Esophagus (tissue), 2 donors: ENCODE measurements around the gene RNF151. TPM values are rescaled to one million over a fixed set of nuclear protein-coding genes. Genes with fewer than 3 reads are reported as not detected.

Experiments
- H3K27ac ChIP-seq, 2 donors: one replicate each; pipeline ENCODE4 v1.5.1; 2013; ENCODE audit warnings: low read depth in 2 of 2, mild to moderate bottlenecking in 2 of 2, inconsistent platforms in 1 of 2, low read length in 1 of 2, moderate library complexity in 1 of 2
- H3K27me3 ChIP-seq, 2 donors: one replicate each; pipeline ENCODE4 v1.6.1; 2013; ENCODE audit warnings: low read length in 2 of 2, control low read depth in 1 of 2, mild to moderate bottlenecking in 1 of 2; ENCODE audit not compliant: insufficient read depth in 2 of 2, control insufficient read depth in 1 of 2
- H3K36me3 ChIP-seq, 2 donors: one replicate each; pipeline ENCODE4 v1.6.1; 2013; ENCODE audit warnings: low read length in 1 of 2; ENCODE audit not compliant: control insufficient read depth in 2 of 2, insufficient read depth in 2 of 2
- H3K4me1 ChIP-seq, 2 donors: one replicate each; pipeline ENCODE4 v1.6.1; 2013; ENCODE audit warnings: low read length in 1 of 2; ENCODE audit not compliant: control insufficient read depth in 2 of 2, insufficient read depth in 2 of 2
- H3K4me3 ChIP-seq, 2 donors: one replicate each; pipeline ENCODE4 v1.5.1; 2013; ENCODE audit warnings: low read length in 2 of 2, mild to moderate bottlenecking in 2 of 2, low read depth in 1 of 2, moderate library complexity in 1 of 2
- H3K9me3 ChIP-seq, 2 donors: one replicate each; pipeline ENCODE4 v1.6.1; 2013; ENCODE audit warnings: mild to moderate bottlenecking in 2 of 2, low read depth in 1 of 2, low read length in 1 of 2, moderate library complexity in 1 of 2; ENCODE audit not compliant: control insufficient read depth in 2 of 2, insufficient read depth in 1 of 2
- WGBS, 2 donors: extraction: QIAGEN DNeasy Blood & Tissue Kit; methylation state at CpG; one replicate each; pipeline ENCODE4 v1.1.7; 2013; 5-methylcytosine and 5-hydroxymethylcytosine counted together
- polyA plus RNA-seq, 2 donors: library from polyadenylated mRNA; stranded (reverse); fragments of 200-250 nt; gene quantifications; one replicate each; pipeline ENCODE4 v1.2.3, GENCODE V29; 2013
- donor health status: healthy with polysubstance abuse.
- donor health status: Bipolar disorder and iron deficiency.

The RNF151 gene
- polyA plus RNA-seq, 2 donors: 0.06 to 0.20 TPM

DNA sequence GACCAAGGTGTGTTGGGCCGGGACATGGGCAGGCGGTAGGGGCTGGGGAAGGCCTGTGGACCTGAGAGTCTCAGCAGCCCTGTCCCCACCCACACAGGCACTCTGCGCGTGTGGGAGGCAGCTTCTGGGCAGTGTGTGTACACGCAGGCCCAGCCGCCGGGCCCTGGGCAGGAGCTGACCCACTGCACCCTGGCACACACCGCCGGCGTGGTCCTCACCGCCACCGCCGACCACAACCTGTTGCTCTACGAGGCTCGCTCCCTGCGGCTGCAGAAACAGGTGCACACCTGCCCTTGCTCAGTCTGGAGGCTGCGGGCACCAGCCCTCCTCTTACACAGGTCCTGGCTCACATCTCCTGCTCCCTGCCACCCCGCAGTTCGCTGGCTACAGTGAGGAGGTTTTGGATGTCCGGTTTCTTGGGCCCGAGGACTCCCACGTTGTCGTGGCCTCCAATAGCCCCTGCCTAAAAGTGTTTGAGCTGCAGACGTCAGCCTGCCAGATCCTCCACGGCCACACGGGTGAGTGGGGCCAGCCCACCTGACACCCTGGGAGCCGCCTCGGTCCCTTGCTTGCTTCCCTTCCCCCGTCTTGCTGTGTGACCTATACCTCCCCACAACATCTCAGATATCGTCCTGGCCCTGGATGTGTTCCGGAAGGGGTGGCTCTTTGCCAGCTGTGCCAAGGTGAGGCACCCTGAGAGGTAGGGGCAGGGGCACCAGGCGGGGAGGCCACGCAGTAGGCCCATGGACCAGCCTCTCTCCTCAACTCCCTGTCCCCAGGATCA lies 9.0 kb downstream of the RNF151 start:
- 90 to 91% methylated on average over 31 to 33 of the region's 33 CpGs for WGBS, 2 donors
- Histone ChIP-seq H3K9me3 (no peaks in the 10 kb centered on the region), H3K27ac (no peak overlapping the region), H3K4me1 (peaks cover 4 to 44% of the 10 kb centered on the region in 2 donors), H3K4me3 (no peak overlapping the region), H3K36me3 (peaks cover 5 to 47% of the 10 kb centered on the region in 2 donors), H3K27me3 (peaks cover 0 to 3% of the 10 kb centered on the region in 2 donors)

DNA sequence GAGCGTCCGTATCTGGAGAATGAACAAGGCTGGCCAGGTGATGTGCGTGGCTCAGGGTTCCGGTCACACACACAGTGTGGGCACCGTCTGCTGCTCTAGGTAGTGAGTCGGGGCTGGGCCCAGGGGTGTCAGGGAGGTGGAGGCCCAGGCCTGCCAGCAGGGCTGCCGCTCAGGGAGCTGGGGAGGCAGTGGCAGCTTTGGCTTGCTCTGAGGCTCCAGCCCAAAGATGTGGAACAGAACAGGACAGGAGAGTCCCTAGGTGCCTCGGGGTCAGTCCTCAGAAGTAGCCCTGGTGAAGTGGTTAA lies 9.5 kb downstream of the RNF151 start:
- Histone ChIP-seq H3K27ac (no peak overlapping the region), H3K9me3 (no peaks in the 10 kb centered on the region), H3K4me1 (peaks cover 4 to 40% of the 10 kb centered on the region in 2 donors), H3K27me3 (peaks cover 0 to 8% of the 10 kb centered on the region in 2 donors), H3K36me3 (peaks cover 5 to 47% of the 10 kb centered on the region in 2 donors), H3K4me3 (no peak overlapping the region)
- 90 to 91% methylated on average over 8 of the region's 8 CpGs for WGBS, 2 donors

DNA sequence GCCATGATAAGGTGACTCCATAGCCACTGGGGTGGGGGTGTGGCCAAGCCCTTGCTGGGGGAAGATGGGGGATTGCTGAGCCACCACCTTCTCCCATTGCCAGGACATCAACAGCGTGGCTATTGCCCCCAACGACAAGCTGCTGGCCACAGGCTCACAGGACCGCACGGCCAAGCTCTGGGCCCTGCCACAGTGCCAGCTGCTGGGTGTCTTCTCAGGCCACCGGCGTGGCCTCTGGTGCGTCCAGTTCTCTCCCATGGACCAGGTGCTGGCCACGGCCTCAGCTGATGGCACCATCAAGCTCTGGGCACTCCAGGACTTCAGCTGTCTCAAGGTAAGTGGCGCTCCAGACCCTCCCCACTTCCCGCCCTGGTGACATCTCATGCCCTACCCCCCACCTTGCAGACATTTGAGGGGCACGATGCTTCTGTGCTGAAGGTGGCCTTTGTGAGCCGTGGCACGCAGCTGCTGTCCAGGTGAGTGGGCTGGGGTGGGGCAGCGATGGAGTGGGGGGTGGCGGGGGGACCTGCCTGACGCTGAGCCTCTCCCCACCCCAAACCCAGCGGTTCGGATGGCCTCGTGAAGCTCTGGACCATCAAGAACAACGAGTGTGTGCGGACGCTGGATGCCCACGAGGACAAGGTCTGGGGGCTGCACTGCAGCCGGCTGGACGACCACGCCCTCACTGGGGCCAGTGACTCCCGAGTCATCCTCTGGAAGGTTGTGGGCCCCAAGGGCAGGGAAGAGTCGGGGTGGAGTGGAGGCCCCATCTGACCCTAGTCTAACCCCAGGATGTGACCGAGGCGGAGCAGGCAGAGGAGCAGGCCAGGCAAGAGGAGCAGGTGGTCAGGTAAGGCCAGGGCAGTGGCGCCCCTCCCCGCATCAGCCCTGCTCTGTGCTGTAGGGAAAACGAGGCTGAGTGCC lies 10.6 kb downstream of the RNF151 start:
- Histone ChIP-seq H3K36me3 (peaks cover 5 to 47% of the 10 kb centered on the region in 2 donors), H3K27me3 (peaks cover 0 to 10% of the 10 kb centered on the region in 2 donors), H3K27ac (no peak overlapping the region), H3K9me3 (no peaks in the 10 kb centered on the region), H3K4me1 (peaks cover 4 to 46% of the 10 kb centered on the region in 2 donors), H3K4me3 (no peak overlapping the region)
- WGBS, 2 donors: 88 to 90% methylated on average over 32 to 33 of the region's 33 CpGs

DNA sequence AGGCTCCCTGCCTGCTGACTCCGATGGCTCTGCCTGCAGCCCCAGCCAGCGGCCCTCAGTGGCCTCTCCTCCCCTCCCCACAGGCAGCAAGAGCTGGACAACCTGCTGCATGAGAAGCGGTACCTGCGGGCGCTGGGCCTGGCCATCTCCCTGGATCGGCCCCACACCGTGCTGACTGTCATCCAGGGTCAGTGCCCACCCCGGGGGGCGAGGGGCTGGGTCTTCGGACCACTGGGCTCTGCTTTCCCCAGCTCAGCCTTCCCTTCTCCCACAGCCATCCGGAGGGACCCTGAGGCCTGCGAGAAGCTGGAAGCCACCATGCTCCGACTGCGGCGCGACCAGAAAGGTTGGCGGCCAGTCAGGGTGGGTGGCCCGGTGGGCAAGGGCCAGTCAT lies 11.2 kb downstream of the RNF151 start:
- Histone ChIP-seq H3K4me3 (peak overlapping the region in 1 of 2 donors; percentile 6), H3K27ac (peak overlapping the region in 1 of 2 donors; percentile 60), H3K36me3 (peaks cover 5 to 47% of the 10 kb centered on the region in 2 donors), H3K9me3 (no peaks in the 10 kb centered on the region), H3K4me1 (peaks cover 4 to 41% of the 10 kb centered on the region in 2 donors), H3K27me3 (peaks cover 0 to 10% of the 10 kb centered on the region in 2 donors)
- WGBS, 2 donors: 91 to 95% methylated on average over 18 of the region's 18 CpGs

DNA sequence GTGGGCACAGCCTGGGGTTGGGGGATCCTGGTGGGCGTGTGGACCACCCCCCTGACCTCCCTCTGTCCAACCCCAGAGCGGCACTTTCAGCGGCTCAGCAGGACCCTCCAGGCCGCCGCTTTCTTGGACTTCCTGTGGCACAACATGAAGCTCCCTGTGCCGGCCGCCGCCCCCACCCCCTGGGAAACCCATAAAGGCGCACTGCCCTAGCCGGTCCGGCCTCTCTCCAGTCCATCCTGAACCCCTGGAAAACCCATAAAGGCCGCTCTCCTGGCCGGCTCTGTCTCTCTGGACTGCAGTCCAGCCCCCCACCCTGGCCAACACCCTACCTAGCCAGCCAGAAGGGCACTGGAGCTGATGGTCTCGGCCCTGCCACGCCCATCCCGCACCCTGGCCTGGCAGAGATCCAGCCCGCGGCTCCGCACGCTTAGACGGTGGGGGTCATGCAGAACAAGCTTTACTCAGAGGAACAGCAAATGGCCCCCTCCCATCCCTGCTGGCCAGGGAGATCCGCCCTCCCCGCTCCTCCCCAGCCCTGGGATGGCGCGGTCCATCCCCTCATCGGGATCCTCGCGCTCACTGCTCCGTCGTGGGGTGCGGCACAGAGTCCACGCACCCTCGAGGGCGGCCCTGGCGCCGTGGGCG lies 11.9 kb downstream of the RNF151 start:
- H3K4me3 ChIP-seq: peak overlapping the region; percentile 42
- peaks cover 5 to 47% of the 10 kb centered on the region in 2 donors for H3K36me3 ChIP-seq
- no peaks in the 10 kb centered on the region for H3K9me3 ChIP-seq
- H3K27me3 ChIP-seq: peaks cover 0 to 10% of the 10 kb centered on the region in 2 donors
- H3K27ac ChIP-seq: peak overlapping the region; percentile 78 to 79
- 57 to 74% methylated on average over 35 to 37 of the region's 37 CpGs for WGBS, 2 donors
- H3K4me1 ChIP-seq: peaks cover under 1 to 43% of the 10 kb centered on the region in 2 donors

DNA sequence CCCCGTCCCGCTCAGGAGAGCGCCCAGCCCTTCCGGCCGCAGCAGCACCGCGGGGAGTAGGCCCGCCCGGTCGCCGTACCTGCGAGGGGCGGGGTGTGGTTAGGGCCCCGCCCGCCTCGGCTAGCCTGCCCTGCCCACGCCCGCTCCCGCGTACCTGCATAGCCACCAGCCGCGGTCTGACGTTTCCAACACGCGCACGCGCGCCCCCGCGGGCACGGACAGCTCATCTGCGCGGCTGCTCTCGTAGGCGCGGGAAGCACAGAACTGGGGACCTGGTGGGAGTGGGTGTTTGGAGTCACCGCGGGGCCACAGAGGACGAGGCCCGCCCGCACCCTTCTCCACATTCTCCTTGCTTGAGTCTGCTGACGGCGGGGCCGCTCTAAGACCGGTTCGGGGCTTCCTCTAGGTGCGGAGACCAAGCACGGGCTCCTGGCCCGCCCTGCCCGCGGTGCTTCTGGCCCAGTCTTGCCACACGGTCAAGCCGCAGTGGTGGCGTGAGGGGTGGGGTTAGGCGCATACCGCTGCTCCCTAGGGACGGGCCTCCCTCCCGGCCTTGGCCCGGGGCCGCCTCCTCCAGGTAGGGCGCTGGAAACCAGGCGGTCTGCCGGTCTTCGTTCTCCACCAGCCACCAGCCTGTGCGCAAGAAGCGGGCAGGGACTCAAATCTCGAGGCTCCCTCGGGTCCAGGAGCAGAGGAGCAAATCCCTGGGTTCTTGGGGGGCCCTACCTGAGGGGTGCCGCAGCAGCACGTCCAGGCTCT lies 12.8 kb downstream of the RNF151 start:
- Histone ChIP-seq H3K4me1 (peaks cover 0 to 44% of the 10 kb centered on the region in 2 donors), H3K9me3 (no peaks in the 10 kb centered on the region), H3K4me3 (peak overlapping the region; percentile 42), H3K36me3 (peaks cover 5 to 42% of the 10 kb centered on the region in 2 donors), H3K27me3 (peaks cover 0 to 10% of the 10 kb centered on the region in 2 donors), H3K27ac (peak overlapping the region; percentile 78 to 79)
- 19% methylated on average over 60 to 70 of the region's 70 CpGs for WGBS, 2 donors

DNA sequence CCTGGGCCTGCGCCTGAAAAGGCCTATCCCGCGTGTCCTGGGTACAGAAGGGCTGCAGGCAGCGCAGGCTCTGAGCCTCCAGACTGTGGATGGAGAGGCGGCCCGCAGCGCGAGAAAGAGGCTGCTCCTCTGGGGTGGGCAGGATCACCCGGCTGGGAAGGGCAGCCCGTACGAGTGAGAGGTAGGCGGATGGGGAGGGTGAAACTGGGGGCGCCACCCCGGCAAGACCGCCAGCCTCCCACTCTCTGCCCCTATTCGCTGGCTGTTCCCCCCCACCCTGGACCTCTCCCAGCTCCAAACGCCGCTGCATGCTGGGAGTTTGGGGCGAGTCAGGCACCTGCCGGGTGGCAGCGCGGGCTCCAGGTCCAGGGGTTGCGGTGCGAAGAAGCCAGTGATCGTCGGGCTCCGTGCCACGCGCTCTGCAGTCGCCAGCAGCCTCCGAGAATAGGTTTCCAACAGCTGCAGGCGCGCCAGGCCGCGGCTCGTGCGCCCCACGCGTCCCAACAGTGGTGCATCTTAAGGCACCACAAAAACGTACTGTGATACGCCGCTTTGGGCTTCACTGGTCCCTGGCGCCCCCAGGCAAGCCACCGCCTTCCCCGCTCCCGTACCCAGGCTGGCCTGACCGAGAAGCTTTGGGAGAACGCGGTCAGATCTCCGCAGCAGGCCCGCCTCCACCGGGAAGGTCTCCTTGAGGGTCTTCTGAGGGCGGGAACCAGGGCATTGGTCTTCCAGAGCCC lies 13.5 kb downstream of the RNF151 start:
- Histone ChIP-seq H3K27me3 (peaks cover 0 to 10% of the 10 kb centered on the region in 2 donors), H3K27ac (peak overlapping the region; percentile 70 to 78), H3K36me3 (peaks cover 5 to 34% of the 10 kb centered on the region in 2 donors), H3K4me3 (peak overlapping the region; percentile 8 to 42), H3K4me1 (peaks cover 5 to 47% of the 10 kb centered on the region in 2 donors), H3K9me3 (no peaks in the 10 kb centered on the region)
- 5 to 12% methylated on average over 53 of the region's 53 CpGs for WGBS, 2 donors

DNA sequence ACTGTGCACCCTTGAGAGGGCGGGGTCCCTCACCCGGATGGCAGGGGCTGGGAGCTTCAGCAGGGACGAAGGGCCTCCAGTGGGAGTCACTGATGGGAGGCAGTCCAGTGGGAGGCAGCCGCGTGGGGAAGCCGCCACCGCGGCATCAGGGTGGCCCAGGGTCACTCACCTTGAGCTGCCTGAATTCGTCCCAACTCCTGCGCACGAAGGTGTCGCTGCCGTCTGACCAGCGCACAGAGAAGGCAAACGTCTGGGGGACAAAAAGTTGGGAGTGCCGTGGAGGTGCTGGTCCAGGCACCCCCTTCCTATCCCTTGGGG lies 14.1 kb downstream of the RNF151 start:
- WGBS, 2 donors: 17% methylated on average over 16 of the region's 16 CpGs
- peaks cover 5 to 32% of the 10 kb centered on the region in 2 donors for H3K36me3 ChIP-seq
- no peaks in the 10 kb centered on the region for H3K9me3 ChIP-seq
- H3K4me1 ChIP-seq: peaks cover 5 to 52% of the 10 kb centered on the region in 2 donors
- H3K27me3 ChIP-seq: peaks cover 0 to 10% of the 10 kb centered on the region in 2 donors
- no peak overlapping the region for H3K27ac ChIP-seq
- H3K4me3 ChIP-seq: peak overlapping the region; percentile 1 to 5
